Caco-2 (cell line): Measurements from ENCODE around the gene HNRNPC. TPM values are rescaled to one million over a fixed set of nuclear protein-coding genes. Genes with fewer than 3 reads are reported as not detected.
"Not testable (repeated sequence)": the region's sequence is repeated elsewhere in the genome, so short reads cannot be mapped to it uniquely, and the experiment has no call there.

Experiments
- BruUV-seq: library from RNA; stranded (reverse); fragments of 400-500 nt; replicated peaks from 2 replicates; lab custom pipeline; 2021; lab: Mats Ljungman, UMichigan
- CTCF ChIA-PET: fragments of 300-600 bp; sonication (Branson Sonifier 250); formaldehyde crosslinking; loops from one replicate; lab custom pipeline; 2022; ENCODE audit warnings: antibody characterized with exemption; lab: Charles Lee
- POLR2A ChIA-PET: fragments of 300-600 bp; sonication (Branson Sonifier 250); formaldehyde crosslinking; loops from one replicate; lab custom pipeline; 2022; ENCODE audit warnings: antibody characterized with exemption; lab: Charles Lee
- DNase-seq, 2 experiments: peaks; one replicate each; pipeline versions ENCODE4 v3.0.0 to v3.0.0-alpha.2; 2020 to 2022
- H3K27me3 ChIP-seq: replicated peaks from 2 replicates; pipeline ENCODE4 v1.6.0; 2011; ENCODE audit warnings: low read length; ENCODE audit not compliant: control insufficient read depth, insufficient read depth
- H3K36me3 ChIP-seq: 2 replicates; pipeline ENCODE4 v1.5.1; 2011; ENCODE audit warnings: low read length; ENCODE audit not compliant: control insufficient read depth, insufficient read depth
- H3K4me1 ChIP-seq: fragments of 250-450 bp; sonication (Bioruptor Pico); 2 replicates; pipeline ENCODE4 v1.5.1; 2020; ENCODE audit warnings: mild to moderate bottlenecking
- H3K4me3 ChIP-seq: 2 replicates; pipeline ENCODE4 v1.5.1; 2011; ENCODE audit warnings: low read depth, mild to moderate bottlenecking, control low read depth, low read length
- H3K9me3 ChIP-seq: fragments of 250-450 bp; sonication (Bioruptor Pico); 2 replicates; pipeline ENCODE4 v1.5.1; 2020; ENCODE audit warnings: mild to moderate bottlenecking, moderate library complexity
- H3K27ac Mint-ChIP-seq: one replicate; pipeline ENCODE4 v1.8.0; 2022; ENCODE audit warnings: mixed read lengths; ENCODE audit not compliant: unreplicated experiment
- H3K27me3 Mint-ChIP-seq: one replicate; pipeline ENCODE4 v1.8.0; 2022; ENCODE audit warnings: mixed read lengths; ENCODE audit not compliant: insufficient read depth, unreplicated experiment
- H3K36me3 Mint-ChIP-seq: one replicate; pipeline ENCODE4 v1.8.0; 2022; ENCODE audit warnings: mild to moderate bottlenecking, mixed read lengths; ENCODE audit not compliant: insufficient read depth, unreplicated experiment
- H3K4me1 Mint-ChIP-seq: one replicate; pipeline ENCODE4 v1.8.0; 2022; ENCODE audit warnings: low read depth, mixed read lengths; ENCODE audit not compliant: unreplicated experiment
- H3K4me3 Mint-ChIP-seq: one replicate; pipeline ENCODE4 v1.8.0; 2022; ENCODE audit warnings: mild to moderate bottlenecking, moderate library complexity, mixed read lengths; ENCODE audit not compliant: unreplicated experiment
- H3K9me3 Mint-ChIP-seq: one replicate; pipeline ENCODE4 v1.8.0; 2022; ENCODE audit warnings: mixed read lengths; ENCODE audit not compliant: unreplicated experiment
- CTCF ChIP-seq, 2 experiments: fragments of 200-600 bp in 1 of 2; IDR thresholded peaks; 1 replicate in 1 of 2; 2 replicates in 1 of 2; pipeline versions ENCODE4 v1.5.1 to v1.8.0; 2011 to 2022; ENCODE audit warnings: antibody characterized with exemption in 1 of 2, control low read depth in 1 of 2, inconsistent platforms in 1 of 2, low read depth in 1 of 2, low read length in 1 of 2, mild to moderate bottlenecking in 1 of 2, moderate library complexity in 1 of 2; ENCODE audit not compliant: insufficient read depth in 1 of 2, severe bottlenecking in 1 of 2, unreplicated experiment in 1 of 2
- intact Hi-C: fragments of 100-400 bp; cut with micrococcal nuclease; formaldehyde crosslinking; loops from one replicate; pipeline ENCODE4 v1.10.0; 2022; ENCODE audit not compliant: unreplicated experiment
- total RNA-seq: library from RNA; stranded (reverse); gene quantifications from 2 replicates; pipeline ENCODE4 v1.2.3, GENCODE V29; 2022

Gene HNRNPC
- total RNA-seq, 1 experiment from 2014 or later, result 512 TPM

GRCh38 chr14:21227981-21228380, 41.3 kb downstream of the HNRNPC start:
- Histone ChIP-seq H3K36me3 (peaks cover 4% of the 10 kb centered on the region), H3K4me1 (peaks cover 16% of the 10 kb centered on the region), H3K4me3 (no peak overlapping the region), H3K9me3 (no peaks in the 10 kb centered on the region), H3K27me3 (no peaks in the 10 kb centered on the region)
- Mint-ChIP-seq H3K27ac (no peak overlapping the region), H3K4me3 (no peak overlapping the region), H3K27me3 (no peaks in the 10 kb centered on the region), H3K4me1 (peaks cover 24% of the 10 kb centered on the region), H3K36me3 (peaks cover 99% of the 10 kb centered on the region), H3K9me3 (no peaks in the 10 kb centered on the region)
- CTCF ChIA-PET, result no interaction called here
- intact Hi-C loops, result no loop called here
- no peak for DNase-seq
- POLR2A ChIA-PET, result no interaction called here
- no TSS peak for BruUV-seq
- no peak for TF ChIP-seq CTCF (IDR thresholded peaks at IDR 0.05; ENCODE audit: insufficient read depth in 1 of 2, low read depth in 1 of 2, low read length in 1 of 2, severe bottlenecking in 1 of 2, unreplicated experiment in 1 of 2)

GRCh38 chr14:21227150-21227549, 42.1 kb downstream of the HNRNPC start:
- intact Hi-C loops, result no loop called here
- peaks cover 23% of the 10 kb centered on the region for H3K4me1 Mint-ChIP-seq
- H3K36me3 Mint-ChIP-seq, result peaks cover 99% of the 10 kb centered on the region
- TF ChIP-seq CTCF (IDR thresholded peaks at IDR 0.05; ENCODE audit: insufficient read depth in 1 of 2, low read depth in 1 of 2, low read length in 1 of 2, severe bottlenecking in 1 of 2, unreplicated experiment in 1 of 2), result no peak
- H3K27ac Mint-ChIP-seq, result no peak overlapping the region
- BruUV-seq, result no TSS peak
- H3K36me3 ChIP-seq, result peaks cover 4% of the 10 kb centered on the region
- H3K9me3 ChIP-seq, result no peaks in the 10 kb centered on the region
- DNase-seq, result no peak
- ChIA-PET CTCF (no interaction called here), POLR2A (no interaction called here)
- no peak overlapping the region for H3K4me3 Mint-ChIP-seq
- peaks cover 16% of the 10 kb centered on the region for H3K4me1 ChIP-seq
- no peaks in the 10 kb centered on the region for H3K27me3 ChIP-seq
- no peaks in the 10 kb centered on the region for H3K9me3 Mint-ChIP-seq
- H3K27me3 Mint-ChIP-seq, result no peaks in the 10 kb centered on the region
- no peak overlapping the region for H3K4me3 ChIP-seq

- no peaks in the 10 kb centered on the region for H3K27me3 ChIP-seq
- Mint-ChIP-seq H3K27ac (no peak overlapping the region), H3K27me3 (no peaks in the 10 kb centered on the region), H3K9me3 (no peaks in the 10 kb centered on the region), H3K4me3 (no peak overlapping the region), H3K36me3 (peaks cover 99% of the 10 kb centered on the region), H3K4me1 (peaks cover 18% of the 10 kb centered on the region)
- POLR2A ChIA-PET, result interaction anchor here (0.5 kb wide), 1 partner anchor 123 kb away, joined by 11 read pairs; no protein-coding TSS in a partner anchor
- H3K36me3 ChIP-seq, result peaks cover 4% of the 10 kb centered on the region
- CTCF ChIA-PET, result no interaction called here
- no peak for DNase-seq
- H3K4me1 ChIP-seq, result peaks cover 16% of the 10 kb centered on the region
- no peaks in the 10 kb centered on the region for H3K9me3 ChIP-seq
- intact Hi-C loops, result no loop called here
- BruUV-seq, result no TSS peak
- H3K4me3 ChIP-seq, result no peak overlapping the region
- no peak for TF ChIP-seq CTCF (IDR thresholded peaks at IDR 0.05; ENCODE audit: insufficient read depth in 1 of 2, low read depth in 1 of 2, low read length in 1 of 2, severe bottlenecking in 1 of 2, unreplicated experiment in 1 of 2)
Measured at GRCh38 chr14:21226467-21226866, 42.8 kb downstream of the HNRNPC start.

GRCh38 chr14:21225164-21225563, 44.1 kb downstream of the HNRNPC start:
- H3K4me3 ChIP-seq, POLR2A ChIA-PET, H3K9me3 Mint-ChIP-seq, H3K36me3 ChIP-seq, H3K9me3 ChIP-seq, BruUV-seq, H3K27ac Mint-ChIP-seq, H3K4me3 Mint-ChIP-seq, intact Hi-C loops, H3K27me3 ChIP-seq, H3K27me3 Mint-ChIP-seq, DNase-seq, CTCF ChIA-PET: not testable (repeated sequence)
- Mint-ChIP-seq H3K36me3 (peaks cover 99% of the 10 kb centered on the region), H3K4me1 (peaks cover 23% of the 10 kb centered on the region)
- H3K4me1 ChIP-seq, result peaks cover 21% of the 10 kb centered on the region
